Sciatic nerve (tissue), 2 donors: ENCODE results near the gene PRRC1. TPM values are rescaled to one million over a fixed set of nuclear protein-coding genes. Genes with fewer than 3 reads are reported as not detected.

Source experiments
- ATAC-seq: fragments of 200-7000 bp; cut with Tn5 transposase; one replicate; pipeline ENCODE4 v1.9.1; 2020; ENCODE audit warnings: mild to moderate bottlenecking, moderate library complexity
- DNase-seq: peaks from one replicate; pipeline ENCODE4 v3.0.0-alpha.2; 2020; ENCODE audit warnings: low spot score
- intact Hi-C: fragments of 100-400 bp; cut with DNase I; formaldehyde crosslinking; loops from one replicate; pipeline ENCODE4 v1.14.2; 2022
- total RNA-seq: library from RNA; stranded (reverse); fragmentation: NEBNext Ultra II Directional; extraction: Animal tissue kit (Norgen Biotek cat#: 25700); gene quantifications from one replicate; pipeline ENCODE4 v1.2.1, GENCODE V29; 2021
- donor health status: DM: no; HTN: no; CAD: no.
- donor health status: DM: no; HTN: no; CAD: no.

PRRC1 gene
- total RNA-seq, 1 donor from 2014 or later: 47.2 TPM

GRCh38 chr5:127599320-127599719, 81.9 kb downstream of the PRRC1 start:
- intact Hi-C loops: no loop called here
- DNase-seq: no peak
- peak; percentile 62 for ATAC-seq

- ATAC-seq (peak; percentile 69), DNase-seq (no peak)
- intact Hi-C loops: no loop called here
Measured at GRCh38 chr5:127599847-127600246, 82.4 kb downstream of the PRRC1 start.

- intact Hi-C loops: no loop called here
- DNase-seq: no peak
- no peak for ATAC-seq
Measured at GRCh38 chr5:127601111-127601510, 83.7 kb downstream of the PRRC1 start.

DNA sequence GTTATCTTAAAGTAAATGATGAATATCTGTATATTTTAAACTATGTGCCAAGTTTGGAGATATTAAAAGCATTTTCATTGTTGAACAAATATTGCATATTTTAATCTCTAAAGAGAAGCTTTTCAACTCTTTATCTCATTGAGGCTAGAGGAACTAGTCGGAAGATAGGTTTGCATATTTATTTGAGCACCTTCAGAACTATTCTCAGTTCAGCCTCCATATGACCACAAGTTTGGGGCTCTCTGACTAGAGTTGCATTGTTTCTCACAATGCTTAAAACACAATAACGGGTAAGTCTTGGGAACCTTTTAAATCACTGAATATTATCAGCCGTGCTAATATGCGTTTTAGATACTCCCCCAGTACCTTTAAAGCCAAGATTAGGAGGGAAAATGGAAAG, 84.2 kb downstream of the PRRC1 start:
- intact Hi-C loops: no loop called here
- ATAC-seq (no peak), DNase-seq (no peak)

- ATAC-seq: no peak
- no peak for DNase-seq
- intact Hi-C loops: no loop called here
Measured at GRCh38 chr5:127602481-127602880, 85.0 kb downstream of the PRRC1 start.

- intact Hi-C loops: no loop called here
- ATAC-seq (no peak), DNase-seq (no peak)
Measured at GRCh38 chr5:127602896-127603844, 85.7 kb downstream of the PRRC1 start.

Other genes starting within 250 kb of the PRRC1 start
- gene MEGF10, start 226.8 kb upstream of the PRRC1 start, total RNA-seq: 8.2 TPM
- not detected for gene CTXN3, start 131.4 kb downstream of the PRRC1 start, total RNA-seq
- 1.2 TPM for gene CCDC192, start 185.8 kb downstream of the PRRC1 start, total RNA-seq